Stomach (tissue), 4 donors: ENCODE measurements around the gene DGCR6L.

Experiments used
- CTCF ChIP-seq, 7 experiments: fragments of 450-650 bp in 4 of 7; fragments of 200-600 bp in 3 of 7; sonication (generic) in 3 of 7; IDR thresholded peaks; one replicate each; pipeline ENCODE4 v1.5.1; 2016 to 2019; ENCODE audit warnings: antibody characterized with exemption in 7 of 7, control low read depth in 2 of 7, mild to moderate bottlenecking in 1 of 7
- EP300 ChIP-seq: sonication (generic); formaldehyde crosslinking; IDR thresholded peaks from one replicate; pipeline ENCODE4 v1.6.1; 2017; ENCODE audit warnings: antibody characterized with exemption
- POLR2A ChIP-seq, 4 donors: fragments of 450-650 bp; IDR thresholded peaks; one replicate each; pipeline ENCODE4 v1.6.1; 2016; ENCODE audit warnings: antibody characterized with exemption in 4 of 4, control low read depth in 2 of 4, mild to moderate bottlenecking in 1 of 4, moderate library complexity in 1 of 4

GRCh38 chr22:20316844-20317401 is 2.9 kb downstream of the DGCR6L start:
- TF ChIP-seq CTCF (IDR thresholded peaks at IDR 0.05) = no peak
- no peak for TF ChIP-seq POLR2A (IDR thresholded peaks at IDR 0.05)
- no peak for TF ChIP-seq EP300
